ENCODE measurements around the gene SERINC5. TPM values are rescaled to one million over a fixed set of nuclear protein-coding genes. Genes with fewer than 3 reads are reported as not detected.

SERINC5 gene
- polyA plus RNA-seq, 1 experiment: 11.0 TPM

- POLR2A ChIA-PET: no interaction called here
- no peak for DNase-seq (ENCODE audit: low read depth)
- Histone ChIP-seq H3K27me3 (ENCODE audit: control insufficient read depth, insufficient read depth, low read length) (no peaks in the 10 kb centered on the region), H3K4me3 (ENCODE audit: low read depth, low read length) (peak overlapping the region; percentile 27), H3K36me3 (ENCODE audit: control insufficient read depth, insufficient read depth, low read length) (no peaks in the 10 kb centered on the region)
- CTCF ChIA-PET: interaction anchor here (0.7 to 11.7 kb wide), 18 partner anchors 9 to 1062 kb away, joined by 3 to 172 read pairs (median 6); no protein-coding TSS in a partner anchor
- peak; percentile 94 for TF ChIP-seq CTCF (IDR thresholded peaks at IDR 0.05; ENCODE audit: insufficient read depth, low read depth, low read length)
These were observed 173.1 kb downstream of the SERINC5 start for GRCh38 chr5:80082731-80083100.

GRCh38 chr5:80082281-80082680 is 173.6 kb downstream of the SERINC5 start:
- DNase-seq (ENCODE audit: low read depth): no peak
- no peaks in the 10 kb centered on the region for H3K27me3 ChIP-seq (ENCODE audit: control insufficient read depth, insufficient read depth, low read length)
- ChIA-PET CTCF (interaction anchor here (1.4 kb wide), 1 partner anchor 107 kb away, joined by 3 read pairs; no protein-coding TSS in a partner anchor), POLR2A (no interaction called here)
- no peaks in the 10 kb centered on the region for H3K36me3 ChIP-seq (ENCODE audit: control insufficient read depth, insufficient read depth, low read length)
- no peak overlapping the region; the same call in 1 of the 2 replicates for H3K4me3 ChIP-seq (ENCODE audit: low read depth, low read length)
- TF ChIP-seq CTCF (IDR thresholded peaks at IDR 0.05; ENCODE audit: insufficient read depth, low read depth, low read length): no peak

GRCh38 chr5:80078921-80079320 is 176.9 kb downstream of the SERINC5 start:
- CTCF ChIA-PET: interaction anchor here (0.6 to 1.0 kb wide), 2 partner anchors 18 to 247 kb away, joined by 3 to 5 read pairs; no protein-coding TSS in a partner anchor
- DNase-seq (ENCODE audit: low read depth): no peak
- POLR2A ChIA-PET: no interaction called here
- Histone ChIP-seq H3K27me3 (ENCODE audit: control insufficient read depth, insufficient read depth, low read length) (no peaks in the 10 kb centered on the region), H3K36me3 (ENCODE audit: control insufficient read depth, insufficient read depth, low read length) (no peaks in the 10 kb centered on the region), H3K4me3 (ENCODE audit: low read depth, low read length) (no peak overlapping the region)
- no peak for TF ChIP-seq CTCF (IDR thresholded peaks at IDR 0.05; ENCODE audit: insufficient read depth, low read depth, low read length)

GRCh38 chr5:80077051-80077714 is 178.7 kb downstream of the SERINC5 start:
- no peak for TF ChIP-seq CTCF (IDR thresholded peaks at IDR 0.05; ENCODE audit: insufficient read depth, low read depth, low read length)
- ChIA-PET CTCF (interaction anchor here (0.8 to 1.0 kb wide), 2 partner anchors 15 to 31 kb away, joined by 3 read pairs; no protein-coding TSS in a partner anchor), POLR2A (no interaction called here)
- no peaks in the 10 kb centered on the region for H3K36me3 ChIP-seq (ENCODE audit: control insufficient read depth, insufficient read depth, low read length)
- H3K4me3 ChIP-seq (ENCODE audit: low read depth, low read length): no peak overlapping the region
- no peaks in the 10 kb centered on the region for H3K27me3 ChIP-seq (ENCODE audit: control insufficient read depth, insufficient read depth, low read length)
- no peak for DNase-seq (ENCODE audit: low read depth)

GRCh38 chr5:80076131-80077050 is 179.5 kb downstream of the SERINC5 start:
- POLR2A ChIA-PET: no interaction called here
- no peaks in the 10 kb centered on the region for H3K27me3 ChIP-seq (ENCODE audit: control insufficient read depth, insufficient read depth, low read length)
- no peaks in the 10 kb centered on the region for H3K36me3 ChIP-seq (ENCODE audit: control insufficient read depth, insufficient read depth, low read length)
- H3K4me3 ChIP-seq (ENCODE audit: low read depth, low read length): no peak overlapping the region
- DNase-seq (ENCODE audit: low read depth): no peak
- CTCF ChIA-PET: interaction anchor here (0.8 to 1.0 kb wide), 2 partner anchors 15 to 30 kb away, joined by 3 read pairs; no protein-coding TSS in a partner anchor
- TF ChIP-seq CTCF (IDR thresholded peaks at IDR 0.05; ENCODE audit: insufficient read depth, low read depth, low read length): no peak

Data from BJ (cell line).